Smooth muscle cell (in vitro differentiated cells): ENCODE measurements around the gene SMAGP. TPM values are rescaled to one million over a fixed set of nuclear protein-coding genes. Genes with fewer than 3 reads are reported as not detected.

Source experiments
- DNase-seq: peaks from one replicate; lab custom pipeline; 2025; ENCODE audit not compliant: unreplicated experiment; lab: John Stamatoyannopoulos, UW
- H2AFZ ChIP-seq: fragments of 200-600 bp; sonication (generic); 2 replicates; pipeline ENCODE4 v1.6.0; 2016; ENCODE audit warnings: antibody characterized with exemption, low read depth, mild to moderate bottlenecking
- H3F3A ChIP-seq: fragments of 200-600 bp; sonication (generic); 2 replicates; pipeline ENCODE4 v1.6.0; 2017; ENCODE audit warnings: antibody characterized with exemption, low read depth
- H3K27ac ChIP-seq: fragments of 200-600 bp; sonication (generic); 2 replicates; pipeline ENCODE4 v1.5.1; 2016; ENCODE audit warnings: low read depth, mild to moderate bottlenecking
- H3K27me3 ChIP-seq: fragments of 200-600 bp; sonication (generic); 2 replicates; pipeline ENCODE4 v1.6.1; 2016; ENCODE audit warnings: low read depth, mild to moderate bottlenecking
- H3K36me3 ChIP-seq: fragments of 200-600 bp; sonication (generic); 2 replicates; pipeline ENCODE4 v1.5.1; 2016; ENCODE audit warnings: low read depth
- H3K4me1 ChIP-seq: fragments of 200-600 bp; sonication (generic); 2 replicates; pipeline ENCODE4 v1.5.1; 2016; ENCODE audit warnings: low read depth
- H3K4me2 ChIP-seq: fragments of 200-600 bp; sonication (generic); 2 replicates; pipeline ENCODE4 v1.6.0; 2016; ENCODE audit warnings: mild to moderate bottlenecking
- H3K4me3 ChIP-seq: fragments of 200-600 bp; sonication (generic); 2 replicates; pipeline ENCODE4 v1.5.1; 2016; ENCODE audit warnings: mild to moderate bottlenecking
- H3K79me2 ChIP-seq: fragments of 200-600 bp; sonication (generic); 2 replicates; pipeline ENCODE4 v1.6.0; 2016; ENCODE audit warnings: low read depth, mild to moderate bottlenecking
- H3K9ac ChIP-seq: fragments of 200-600 bp; sonication (generic); 2 replicates; pipeline ENCODE4 v1.6.0; 2016; ENCODE audit warnings: low read depth
- H3K9me3 ChIP-seq: fragments of 200-600 bp; sonication (generic); replicated peaks from 2 replicates; pipeline ENCODE4 v1.5.1; 2016; ENCODE audit warnings: low read depth
- H4K20me1 ChIP-seq: fragments of 200-600 bp; sonication (generic); 2 replicates; pipeline ENCODE4 v1.6.0; 2016; ENCODE audit warnings: low read depth
- WGBS: methylation state at CpG from one replicate; pipeline ENCODE4 v1.1.7; 2016; ENCODE audit warnings: low lambda C conversion rate; 5-methylcytosine and 5-hydroxymethylcytosine counted together
- polyA plus RNA-seq: library from polyadenylated mRNA; unstranded; fragments of >200 nt; fragmentation: Nextera tagmentation; extraction: Ambion mirVana; gene quantifications from 2 replicates; pipeline ENCODE4 v1.2.1, GENCODE V29; 2016
- total RNA-seq: library from RNA; depleted of rRNA; stranded (reverse); fragments of >200 nt; gene quantifications from 2 replicates; pipeline ENCODE4 v1.2.3, GENCODE V29; 2014
- TF ChIP-seq, protein P1 (sequence below): fragments of 200-600 bp; sonication (generic); IDR thresholded peaks from 2 replicates; pipeline ENCODE4 v1.5.1; 2017; ENCODE audit warnings: borderline replicate concordance, mild to moderate bottlenecking, antibody characterized with exemption; ENCODE audit not compliant: insufficient read depth, poor library complexity, severe bottlenecking

The SMAGP gene
- total and polyA plus RNA-seq, 2 experiments from 2014 or later, result 6.8 to 9.0 TPM

GRCh38 chr12:51217133-51217967, 52.9 kb downstream of the SMAGP start:
- peak overlapping the region; percentile 93 for H3K9ac ChIP-seq
- H3K4me3 ChIP-seq, result peak overlapping the region; percentile 99
- DNase-seq, result peak; percentile 43
- H3K9me3 ChIP-seq, result no peaks in the 10 kb centered on the region
- no peaks in the 10 kb centered on the region for H3K4me1 ChIP-seq
- H3K36me3 ChIP-seq, result no peaks in the 10 kb centered on the region
- H3K79me2 ChIP-seq, result peaks cover 13% of the 10 kb centered on the region
- H3K27me3 ChIP-seq, result no peaks in the 10 kb centered on the region
- H3F3A ChIP-seq, result peaks cover 5% of the 10 kb centered on the region
- H3K27ac ChIP-seq, result peak overlapping the region; percentile 45
- H4K20me1 ChIP-seq, result no peaks in the 10 kb centered on the region
- peak overlapping the region; percentile 84 for H3K4me2 ChIP-seq
- TF ChIP-seq, protein P1, sequence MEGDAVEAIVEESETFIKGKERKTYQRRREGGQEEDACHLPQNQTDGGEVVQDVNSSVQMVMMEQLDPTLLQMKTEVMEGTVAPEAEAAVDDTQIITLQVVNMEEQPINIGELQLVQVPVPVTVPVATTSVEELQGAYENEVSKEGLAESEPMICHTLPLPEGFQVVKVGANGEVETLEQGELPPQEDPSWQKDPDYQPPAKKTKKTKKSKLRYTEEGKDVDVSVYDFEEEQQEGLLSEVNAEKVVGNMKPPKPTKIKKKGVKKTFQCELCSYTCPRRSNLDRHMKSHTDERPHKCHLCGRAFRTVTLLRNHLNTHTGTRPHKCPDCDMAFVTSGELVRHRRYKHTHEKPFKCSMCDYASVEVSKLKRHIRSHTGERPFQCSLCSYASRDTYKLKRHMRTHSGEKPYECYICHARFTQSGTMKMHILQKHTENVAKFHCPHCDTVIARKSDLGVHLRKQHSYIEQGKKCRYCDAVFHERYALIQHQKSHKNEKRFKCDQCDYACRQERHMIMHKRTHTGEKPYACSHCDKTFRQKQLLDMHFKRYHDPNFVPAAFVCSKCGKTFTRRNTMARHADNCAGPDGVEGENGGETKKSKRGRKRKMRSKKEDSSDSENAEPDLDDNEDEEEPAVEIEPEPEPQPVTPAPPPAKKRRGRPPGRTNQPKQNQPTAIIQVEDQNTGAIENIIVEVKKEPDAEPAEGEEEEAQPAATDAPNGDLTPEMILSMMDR, result peak; percentile 15
- H2AFZ ChIP-seq, result peak overlapping the region; percentile 94
- 2% methylated on average over 27 of the region's 81 CpGs for WGBS

- Histone ChIP-seq H3K27ac (no peak overlapping the region), H3K9ac (peak overlapping the region; percentile 93)
- WGBS, result 37% methylated on average over 7 of the region's 7 CpGs
Measured at GRCh38 chr12:51216642-51217041, 53.6 kb downstream of the SMAGP start.

GRCh38 chr12:51214895-51215294, 55.3 kb downstream of the SMAGP start:
- Histone ChIP-seq H3K4me2 (no peak overlapping the region), H3K27ac (no peak overlapping the region), H3K79me2 (peaks cover 9% of the 10 kb centered on the region), H4K20me1 (no peaks in the 10 kb centered on the region), H3K9me3 (no peaks in the 10 kb centered on the region), H3F3A (peaks cover 5% of the 10 kb centered on the region), H3K27me3 (no peaks in the 10 kb centered on the region), H2AFZ (no peak overlapping the region), H3K36me3 (no peaks in the 10 kb centered on the region), H3K9ac (no peak overlapping the region), H3K4me1 (no peaks in the 10 kb centered on the region), H3K4me3 (no peak overlapping the region)
- 94% methylated on average over 5 of the region's 5 CpGs for WGBS
- TF ChIP-seq, protein P1, result no peak
- no peak for DNase-seq

More at GRCh38 chr12:51216642-51217041, 53.6 kb downstream of the SMAGP start:
- Histone ChIP-seq H3K36me3 (no peaks in the 10 kb centered on the region), H3F3A (peaks cover 5% of the 10 kb centered on the region), H3K4me3 (peak overlapping the region; percentile 99), H3K4me1 (no peaks in the 10 kb centered on the region), H3K27me3 (no peaks in the 10 kb centered on the region), H3K9me3 (no peaks in the 10 kb centered on the region), H4K20me1 (no peaks in the 10 kb centered on the region), H3K4me2 (peak overlapping the region; percentile 84), H3K79me2 (peaks cover 13% of the 10 kb centered on the region), H2AFZ (peak overlapping the region; percentile 94)
- TF ChIP-seq, protein P1, result no peak
- no peak for DNase-seq
